ENCODE results near the gene HIF1AN.

The HIF1AN gene

GRCh38 chr10:100522107-100522801 is 13.5 kb upstream of the HIF1AN start:
- DNase-seq (ENCODE audit: low read depth) = peak; percentile 56

GRCh38 chr10:100522945-100523344 is 12.8 kb upstream of the HIF1AN start:
- DNase-seq (ENCODE audit: low read depth) = peak; percentile 52

- no peak for DNase-seq (ENCODE audit: low read depth)
Observed at GRCh38 chr10:100524206-100524605, 11.5 kb upstream of the HIF1AN start.

GRCh38 chr10:100524638-100525037 is 11.1 kb upstream of the HIF1AN start:
- DNase-seq (ENCODE audit: low read depth) = no peak

- DNase-seq (ENCODE audit: low read depth) = no peak
Observed at GRCh38 chr10:100528123-100528886, 7.4 kb upstream of the HIF1AN start.

- peak; percentile 30 for DNase-seq (ENCODE audit: low read depth)
Observed at GRCh38 chr10:100528921-100529474, 6.7 kb upstream of the HIF1AN start.

GRCh38 chr10:100529475-100530298 is 6.1 kb upstream of the HIF1AN start, which contains the start of gene NDUFB8:
Gene NDUFB8, minus strand, starts transcription at chr10:100529871. Its CDS starts 20 bp downstream, at chr10:100529851.
- DNase-seq (ENCODE audit: low read depth) = peak; percentile 86

- no peak for DNase-seq (ENCODE audit: low read depth)
Observed at GRCh38 chr10:100531761-100532160, 4.0 kb upstream of the HIF1AN start.

GRCh38 chr10:100534726-100535125 is 1.0 kb upstream of the HIF1AN start:
- DNase-seq (ENCODE audit: low read depth) = no peak

GRCh38 chr10:100535338-100535714 is 417 bp upstream of the HIF1AN start:
- no peak for DNase-seq (ENCODE audit: low read depth)

GRCh38 chr10:100537475-100537874 is 1.7 kb downstream of the HIF1AN start:
- no peak for DNase-seq (ENCODE audit: low read depth)

GRCh38 chr10:100544950-100545349 is 9.2 kb downstream of the HIF1AN start:
- no peak for DNase-seq (ENCODE audit: low read depth)

- no peak for DNase-seq (ENCODE audit: low read depth)
Observed at GRCh38 chr10:100551196-100551595, 15.5 kb downstream of the HIF1AN start.

- DNase-seq (ENCODE audit: low read depth) = no peak
Observed at GRCh38 chr10:100551738-100552137, 16.0 kb downstream of the HIF1AN start.

GRCh38 chr10:100553929-100554328 is 18.2 kb downstream of the HIF1AN start:
- no peak for DNase-seq (ENCODE audit: low read depth)

GRCh38 chr10:100554902-100555301 is 19.2 kb downstream of the HIF1AN start:
- no peak for DNase-seq (ENCODE audit: low read depth)

- DNase-seq (ENCODE audit: low read depth) = no peak
Observed at GRCh38 chr10:100560248-100560647, 24.5 kb downstream of the HIF1AN start.

- no peak for DNase-seq (ENCODE audit: low read depth)
Observed at GRCh38 chr10:100561005-100561404, 25.3 kb downstream of the HIF1AN start.

- DNase-seq (ENCODE audit: low read depth) = peak; percentile 58
Observed at GRCh38 chr10:100562008-100562672, 26.4 kb downstream of the HIF1AN start.

- DNase-seq (ENCODE audit: low read depth) = no peak
Observed at GRCh38 chr10:100565206-100565985, 29.7 kb downstream of the HIF1AN start.

- no peak for DNase-seq (ENCODE audit: low read depth)
Observed at GRCh38 chr10:100566561-100566960, 30.8 kb downstream of the HIF1AN start.

Measured in ELR (cell line).